ENCODE data around the gene ZNF384. TPM values are rescaled to one million over a fixed set of nuclear protein-coding genes. Genes with fewer than 3 reads are reported as not detected.
A peak's percentile ranks its signal among the peaks of the same experiment; 100 is the strongest.

The ZNF384 gene
- polyA plus RNA-seq, 1 donor (not counting 4 experiments of a cell fraction or from before 2014, with no cell fraction given) = 29.0 TPM

DNA sequence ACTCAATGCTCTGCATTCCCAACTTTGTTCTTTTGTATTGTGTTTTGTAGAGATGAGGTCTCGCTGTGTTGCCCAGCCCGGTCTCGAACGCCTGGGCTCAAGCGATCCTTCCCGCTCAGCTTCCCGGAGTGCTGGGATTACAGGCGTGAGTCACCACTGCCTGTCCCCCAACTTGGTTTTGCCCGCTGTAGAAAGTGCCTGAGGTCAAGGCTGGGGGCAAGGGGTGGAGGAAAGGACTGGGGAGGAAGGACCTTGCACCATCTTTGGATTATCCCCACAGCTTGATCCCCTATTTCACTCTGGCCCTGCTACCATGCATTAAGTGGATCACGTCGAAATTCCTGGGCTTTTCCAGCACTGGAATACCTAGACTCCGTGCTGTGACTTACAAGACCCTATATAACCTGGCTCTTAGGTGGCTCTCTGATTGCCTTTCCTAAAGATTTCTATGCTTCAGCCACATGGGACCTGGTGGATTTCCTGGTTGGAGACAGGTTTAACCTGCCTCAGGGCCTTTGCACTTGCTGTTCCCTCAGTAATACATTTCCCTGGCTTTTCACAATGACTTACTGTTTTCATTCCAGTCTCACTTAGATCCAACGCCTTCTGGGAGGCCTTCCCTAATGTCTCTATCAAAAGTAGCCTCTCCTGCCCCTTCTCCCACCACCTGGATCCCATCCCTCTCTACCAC is 12.0 kb upstream of the ZNF384 start:
- peak; percentile 5 for FAIRE-seq
- H3K27ac ChIP-seq (ENCODE audit: control insufficient read depth, insufficient read depth, low read length) = no peak overlapping the region

DNA sequence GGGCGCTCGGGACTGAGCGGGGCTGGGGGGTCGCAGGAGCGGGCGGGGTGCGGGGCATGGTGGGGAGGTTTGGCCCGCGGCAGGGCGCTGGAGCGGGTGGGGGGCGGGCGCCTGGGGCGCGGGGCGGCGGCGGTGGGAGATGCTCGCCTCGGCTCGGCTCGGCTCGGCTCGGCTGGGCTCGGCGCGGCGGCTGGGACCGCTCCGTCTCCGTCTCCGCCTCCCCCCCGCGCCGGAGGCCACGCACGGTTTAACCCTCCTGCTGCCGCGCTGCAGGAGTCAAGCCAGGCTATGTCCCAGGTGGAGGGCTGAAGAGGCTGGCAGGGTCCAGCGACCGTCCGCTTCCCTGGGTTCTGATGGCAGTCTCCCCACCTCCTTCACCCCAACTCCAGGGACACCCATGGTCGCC is 11.5 kb upstream of the ZNF384 start, which contains the start of gene PIANP:
PIANP (minus strand) TSS at position 170 of the 406 bp plus-strand sequence. CDS start 2,754 bp downstream, outside the sequence.
- DNase-seq (ENCODE audit: low read depth, low spot score) (no peak), FAIRE-seq (no peak)

More for the DNA sequence above, 12.0 kb upstream of the ZNF384 start:
- no peaks in the 10 kb centered on the region for H3K79me2 ChIP-seq (ENCODE audit: control insufficient read depth, insufficient read depth, low read length)
- no peak overlapping the region for H2AFZ ChIP-seq (ENCODE audit: control insufficient read depth, low read length)
- H3K4me3 ChIP-seq (ENCODE audit: control insufficient read depth in 2 of 3, extremely low read depth in 1 of 3, insufficient read depth in 2 of 3, low read depth in 1 of 3, low read length in 3 of 3) = peak overlapping the region; percentile 6 to 62 (median 35)
- no peaks in the 10 kb centered on the region for H4K20me1 ChIP-seq (ENCODE audit: control insufficient read depth, extremely low read depth, insufficient read depth, low read length)
- no peak overlapping the region for H3K9ac ChIP-seq (ENCODE audit: control insufficient read depth, extremely low read depth, insufficient read depth, low read length)
- no peak for DNase-seq (ENCODE audit: low read depth, low spot score)
- no peaks in the 10 kb centered on the region for H3K9me3 ChIP-seq (ENCODE audit: control insufficient read depth, low read depth, low read length)
- no peaks in the 10 kb centered on the region for H3K9me1 ChIP-seq (ENCODE audit: control insufficient read depth, extremely low read depth, insufficient read depth, low read length)
- H3K4me1 ChIP-seq (ENCODE audit: control insufficient read depth, extremely low read depth, insufficient read depth, low read length) = peaks cover 3% of the 10 kb centered on the region
- TF ChIP-seq EZH2 (IDR thresholded peaks at IDR 0.05; ENCODE audit: low read length) (peak; percentile 54), CTCF (optimal IDR thresholded peaks at IDR 0.05 in 1 of 3, IDR thresholded peaks at IDR 0.05 in 1 of 3, conservative IDR thresholded peaks at IDR 0.05 in 1 of 3; ENCODE audit: extremely low read depth in 1 of 3, insufficient read depth in 2 of 3, low read length in 3 of 3) (no peak)
- dilution Hi-C loops (cut with MboI; ENCODE audit: extremely low pct_ligation_motif_present, low sequenced_read_pairs) = no loop called here
- no peaks in the 10 kb centered on the region for H3K36me3 ChIP-seq (ENCODE audit: control insufficient read depth in 2 of 2, extremely low read depth in 1 of 2, insufficient read depth in 2 of 2, low read length in 2 of 2)
- peak overlapping the region; percentile 77 for H3K4me2 ChIP-seq (ENCODE audit: control insufficient read depth, extremely low read depth, insufficient read depth, low read depth, low read length)
- peaks cover 50% of the 10 kb centered on the region for H3K27me3 ChIP-seq (ENCODE audit: control insufficient read depth, extremely low read depth, insufficient read depth, low read length)

More for the DNA sequence above, 11.5 kb upstream of the ZNF384 start, which contains the start of gene PIANP:
- dilution Hi-C loops (cut with MboI; ENCODE audit: extremely low pct_ligation_motif_present, low sequenced_read_pairs) = no loop called here
- H3K27ac ChIP-seq (ENCODE audit: control insufficient read depth, insufficient read depth, low read length) = no peak within 1 kb of the TSS
- H4K20me1 ChIP-seq (ENCODE audit: control insufficient read depth, extremely low read depth, insufficient read depth, low read length) = no peaks in the 10 kb centered on the region
- H3K36me3 ChIP-seq (ENCODE audit: control insufficient read depth in 2 of 2, extremely low read depth in 1 of 2, insufficient read depth in 2 of 2, low read length in 2 of 2) = no peaks in the 10 kb centered on the region
- H2AFZ ChIP-seq (ENCODE audit: control insufficient read depth, low read length) = peak within 1 kb of the TSS; percentile 58
- H3K4me3 ChIP-seq (ENCODE audit: control insufficient read depth in 2 of 3, extremely low read depth in 1 of 3, insufficient read depth in 2 of 3, low read depth in 1 of 3, low read length in 3 of 3) = peak within 1 kb of the TSS; percentile 35 to 62 (median 36)
- H3K27me3 ChIP-seq (ENCODE audit: control insufficient read depth, extremely low read depth, insufficient read depth, low read length) = peaks cover 50% of the 10 kb centered on the region
- H3K9me3 ChIP-seq (ENCODE audit: control insufficient read depth, low read depth, low read length) = no peaks in the 10 kb centered on the region
- TF ChIP-seq CTCF (optimal IDR thresholded peaks at IDR 0.05 in 1 of 3, IDR thresholded peaks at IDR 0.05 in 1 of 3, conservative IDR thresholded peaks at IDR 0.05 in 1 of 3; ENCODE audit: extremely low read depth in 1 of 3, insufficient read depth in 2 of 3, low read length in 3 of 3) (no peak), EZH2 (IDR thresholded peaks at IDR 0.05; ENCODE audit: low read length) (no peak)
- H3K4me1 ChIP-seq (ENCODE audit: control insufficient read depth, extremely low read depth, insufficient read depth, low read length) = peaks cover 3% of the 10 kb centered on the region
- peak within 1 kb of the TSS; percentile 77 for H3K4me2 ChIP-seq (ENCODE audit: control insufficient read depth, extremely low read depth, insufficient read depth, low read depth, low read length)
- no peak within 1 kb of the TSS for H3K9ac ChIP-seq (ENCODE audit: control insufficient read depth, extremely low read depth, insufficient read depth, low read length)
- no peaks in the 10 kb centered on the region for H3K79me2 ChIP-seq (ENCODE audit: control insufficient read depth, insufficient read depth, low read length)
- H3K9me1 ChIP-seq (ENCODE audit: control insufficient read depth, extremely low read depth, insufficient read depth, low read length) = no peaks in the 10 kb centered on the region
